K562 (cell line): ENCODE measurements around the gene ARNT2. TPM values are rescaled to one million over a fixed set of nuclear protein-coding genes. Genes with fewer than 3 reads are reported as not detected.

Source experiments
- ATAC-seq: fragments of 200-7000 bp; cut with Tn5 transposase; 3 replicates; pipeline ENCODE4 v1.9.1; 2020; ENCODE audit warnings: moderate library complexity
- BruUV-seq: library from RNA; stranded (reverse); fragments of 400-500 nt; replicated peaks from 2 replicates; lab custom pipeline; 2021; lab: Mats Ljungman, UMichigan
- CTCF ChIA-PET: fragments of 300-600 bp; formaldehyde crosslinking; extraction: SDS; loops from one replicate; lab custom pipeline; 2021; ENCODE audit warnings: low intra/inter-chr PET ratio; lab: Yijun Ruan, JAX
- POLR2A ChIA-PET: fragments of 300-600, 350-650 bp; sonication (Branson Sonifier 250); formaldehyde crosslinking; extraction: SDS; loops from one replicate; lab custom pipeline; 2021; ENCODE audit warnings: antibody characterized with exemption, inconsistent platforms; lab: Yijun Ruan, JAX
- DNase-seq, 4 experiments: peaks; one replicate each; pipeline versions ENCODE4 v3.0.0 to v3.0.0-alpha.2; 2011 to 2018; ENCODE audit warnings: low spot score in 3 of 4, mixed read lengths in 3 of 4; ENCODE audit errors: extremely low read depth in 1 of 4
- FAIRE-seq: peaks from 2 replicates; lab custom pipeline; 2011; peaks lifted over from hg19 to GRCh38; lab: Jason Lieb, UNC
- H2AFZ ChIP-seq: 2 replicates; pipeline ENCODE4 v1.6.0; 2011; ENCODE audit warnings: low read depth, low read length, control low read depth, inconsistent platforms
- H3K27ac ChIP-seq: fragments of 200-600 bp; 3 replicates; pipeline ENCODE4 v1.8.0; 2011; ENCODE audit warnings: low read depth, mild to moderate bottlenecking, control low read depth, inconsistent platforms, low read length, moderate library complexity, mixed read lengths; ENCODE audit errors: extremely low read depth
- H3K27me3 ChIP-seq, 2 experiments: fragments of 300-600 bp in 1 of 2; 2 replicates in 1 of 2; 3 replicates in 1 of 2; pipeline versions ENCODE4 v1.6.0 to v1.8.0; 2011; ENCODE audit warnings: inconsistent platforms in 2 of 2, low read length in 2 of 2, mild to moderate bottlenecking in 1 of 2, mixed read lengths in 1 of 2, moderate library complexity in 1 of 2; ENCODE audit not compliant: control insufficient read depth in 2 of 2, insufficient read depth in 2 of 2
- H3K36me3 ChIP-seq: fragments of 300-600 bp; 3 replicates; pipeline ENCODE4 v1.8.0; 2011; ENCODE audit warnings: mild to moderate bottlenecking, low read length, inconsistent platforms; ENCODE audit not compliant: control insufficient read depth, insufficient read depth
- H3K4me1 ChIP-seq, 2 experiments: fragments of 200-600 bp in 1 of 2; replicated peaks in 1 of 2; 2 replicates in 1 of 2; 3 replicates in 1 of 2; pipeline versions ENCODE4 v1.5.1 to v1.8.0; 2011; ENCODE audit warnings: inconsistent platforms in 2 of 2, low read length in 2 of 2, mild to moderate bottlenecking in 1 of 2, mixed read lengths in 1 of 2, moderate library complexity in 1 of 2; ENCODE audit not compliant: control insufficient read depth in 2 of 2, insufficient read depth in 2 of 2
- H3K4me2 ChIP-seq: 2 replicates; pipeline ENCODE4 v1.6.1; 2011; ENCODE audit warnings: low read length, control low read depth, inconsistent platforms, mixed read lengths; ENCODE audit not compliant: insufficient read depth
- H3K4me3 ChIP-seq: fragments of 200-600 bp; sonication (generic), shearing (Covaris generic); 2 replicates; pipeline ENCODE4 v1.5.1; 2016; ENCODE audit warnings: control low read depth, inconsistent platforms
- H3K79me2 ChIP-seq: fragments of 200-600 bp; 3 replicates; pipeline ENCODE4 v1.8.0; 2011; ENCODE audit warnings: low read length, inconsistent platforms; ENCODE audit not compliant: control insufficient read depth, insufficient read depth
- H3K9ac ChIP-seq, 2 experiments: 2 replicates each; pipeline versions ENCODE4 v1.6.0 to v1.6.1; 2011; ENCODE audit warnings: low read depth in 2 of 2, low read length in 2 of 2, control low read depth in 1 of 2, inconsistent platforms in 1 of 2, mild to moderate bottlenecking in 1 of 2, mixed read lengths in 1 of 2; ENCODE audit not compliant: insufficient read depth in 1 of 2
- H3K9me1 ChIP-seq: one replicate; pipeline ENCODE4 v1.6.0; 2011; ENCODE audit warnings: inconsistent platforms, mild to moderate bottlenecking, low read length, moderate library complexity; ENCODE audit not compliant: control insufficient read depth, insufficient read depth
- H3K9me3 ChIP-seq: replicated peaks from 2 replicates; pipeline ENCODE4 v1.5.1; 2011; ENCODE audit warnings: low read depth, low read length, inconsistent platforms; ENCODE audit not compliant: control insufficient read depth, insufficient read depth
- H4K20me1 ChIP-seq: replicated peaks from 2 replicates; pipeline ENCODE4 v1.6.1; 2011; ENCODE audit warnings: low read length, inconsistent platforms, mixed read lengths; ENCODE audit not compliant: control insufficient read depth, insufficient read depth
- EHMT2 ChIP-seq: fragments of 450-650 bp; IDR thresholded peaks from 2 replicates; pipeline ENCODE4 v1.6.1; 2018; ENCODE audit warnings: antibody characterized with exemption
- KDM2B ChIP-seq: fragments of 250-450 bp; sonication (Bioruptor Pico); IDR thresholded peaks from 2 replicates; pipeline ENCODE4 v1.8.0; 2021; ENCODE audit warnings: mild to moderate bottlenecking, moderate library complexity
- NUFIP1 ChIP-seq: fragments of 450-650 bp; IDR thresholded peaks from 2 replicates; pipeline ENCODE4 v1.6.1; 2018; ENCODE audit not compliant: partially characterized antibody
- RFX5 ChIP-seq: IDR thresholded peaks from 2 replicates; pipeline ENCODE4 v1.6.1; 2011; ENCODE audit warnings: low read depth, mild to moderate bottlenecking, improper control_type of control experiment, low read length
- ZNF644 ChIP-seq: fragments of 200-800 bp; sonication (Bioruptor generic); IDR thresholded peaks from 2 replicates; pipeline ENCODE4 v1.6.1; 2016; ENCODE audit warnings: low read depth, missing genetic modification characterization, missing compliant biosample characterization
- ZNF764 ChIP-seq: fragments of 250-450 bp; sonication (Bioruptor Pico); IDR thresholded peaks from 2 replicates; pipeline ENCODE4 v1.4.0; 2020; ENCODE audit warnings: low read depth, mild to moderate bottlenecking, moderate library complexity
- WGBS: fragments of 100-300 bp; shearing (Covaris generic); methylation state at CpG from one replicate; pipeline ENCODE4 v1.1.6; 2016; ENCODE audit warnings: low coverage, mixed read lengths; ENCODE audit not compliant: insufficient coverage; ENCODE audit errors: missing lambda C conversion rate; 5-methylcytosine and 5-hydroxymethylcytosine counted together
- in situ Hi-C: fragments of 300-500 bp; cut with MboI; formaldehyde crosslinking; loops from 4 replicates; pipeline ENCODE4 v1.15.0; 2018; ENCODE audit warnings: inconsistent platforms, mixed read lengths
- intact Hi-C: fragments of 100-400 bp; cut with micrococcal nuclease; formaldehyde crosslinking; loops from 2 replicates; pipeline ENCODE4 v1.14.2; 2022
- polyA plus RNA-seq, 8 experiments: library from polyadenylated mRNA; depleted of rRNA in 4 of 8; stranded (reverse) in 5 of 8; unstranded in 3 of 8; fragments of >200 nt; fragmentation: Nextera tagmentation in 2 of 8; fragmentation: Illumina TruSeq in 1 of 8; extraction: Ambion mirVana in 2 of 8; extraction: Trizol in 1 of 8; gene quantifications; 2 replicates each; pipeline versions ENCODE4 v1.2.1 to v1.2.3, GENCODE V29; 2011 to 2014; ENCODE audit warnings: inconsistent platforms in 1 of 8, missing spikeins in 1 of 8
- total RNA-seq, 7 experiments: library from RNA; depleted of rRNA in 6 of 7; stranded (reverse); fragments of >200 nt in 6 of 7; fragmentation: Illumina TruSeq in 2 of 7; extraction: Trizol in 2 of 7; gene quantifications; 2 replicates each; pipeline versions ENCODE4 v1.2.1 to v1.2.3, GENCODE V29; 2011 to 2021; ENCODE audit warnings: low replicate concordance in 1 of 7
- TF ChIP-seq, protein P1 (sequence below): IDR thresholded peaks from 2 replicates; pipeline ENCODE4 v1.6.1; 2011; ENCODE audit warnings: borderline replicate concordance, low read depth, mild to moderate bottlenecking, moderate library complexity, low read length; ENCODE audit not compliant: insufficient read depth, poor library complexity, severe bottlenecking
- TF ChIP-seq, protein P2 (sequence below): fragments of 250-450 bp; sonication (Bioruptor Pico); IDR thresholded peaks from 2 replicates; pipeline ENCODE4 v1.4.0; 2020; ENCODE audit warnings: mild to moderate bottlenecking
- TF ChIP-seq, protein P3 (sequence below): fragments of 250-450 bp; sonication (Bioruptor Pico); IDR thresholded peaks from 2 replicates; pipeline ENCODE4 v1.6.1; 2021; ENCODE audit warnings: mild to moderate bottlenecking

ARNT2 gene
- total and polyA plus RNA-seq, 9 of the 15 experiments (the other 6 are each of a cell fraction or from before 2014, with no cell fraction given): 0.01 TPM; not detected in 8

GRCh38 chr15:80465626-80466005, 61.4 kb downstream of the ARNT2 start:
- POLR2A ChIA-PET: no interaction called here
- Histone ChIP-seq H3K4me3 (no peak overlapping the region), H4K20me1 (no peaks in the 10 kb centered on the region; the same call in 1 of the 2 replicates), H3K36me3 (no peaks in the 10 kb centered on the region), H3K9me3 (no peaks in the 10 kb centered on the region), H3K79me2 (no peaks in the 10 kb centered on the region), H3K4me2 (no peak overlapping the region), H3K27ac (no peak overlapping the region), H3K9me1 (no peaks in the 10 kb centered on the region), H3K4me1 (no peaks in the 10 kb centered on the region), H3K9ac (no peak overlapping the region), H3K27me3 (peaks cover 5 to 31% of the 10 kb centered on the region in 2 experiments; a peak in 4 of 5 replicates), H2AFZ (no peak overlapping the region)
- BruUV-seq: no TSS peak
- CTCF ChIA-PET: no interaction called here
- in situ Hi-C loops (loop anchor here (25.0 kb wide), 1 partner anchor 647 kb away; no protein-coding TSS in a partner anchor), intact Hi-C loops (no loop called here)
- 0% methylated on average over 5 of the region's 5 CpGs for WGBS
- no peak for TF ChIP-seq EHMT2
- TF ChIP-seq, protein P1, sequence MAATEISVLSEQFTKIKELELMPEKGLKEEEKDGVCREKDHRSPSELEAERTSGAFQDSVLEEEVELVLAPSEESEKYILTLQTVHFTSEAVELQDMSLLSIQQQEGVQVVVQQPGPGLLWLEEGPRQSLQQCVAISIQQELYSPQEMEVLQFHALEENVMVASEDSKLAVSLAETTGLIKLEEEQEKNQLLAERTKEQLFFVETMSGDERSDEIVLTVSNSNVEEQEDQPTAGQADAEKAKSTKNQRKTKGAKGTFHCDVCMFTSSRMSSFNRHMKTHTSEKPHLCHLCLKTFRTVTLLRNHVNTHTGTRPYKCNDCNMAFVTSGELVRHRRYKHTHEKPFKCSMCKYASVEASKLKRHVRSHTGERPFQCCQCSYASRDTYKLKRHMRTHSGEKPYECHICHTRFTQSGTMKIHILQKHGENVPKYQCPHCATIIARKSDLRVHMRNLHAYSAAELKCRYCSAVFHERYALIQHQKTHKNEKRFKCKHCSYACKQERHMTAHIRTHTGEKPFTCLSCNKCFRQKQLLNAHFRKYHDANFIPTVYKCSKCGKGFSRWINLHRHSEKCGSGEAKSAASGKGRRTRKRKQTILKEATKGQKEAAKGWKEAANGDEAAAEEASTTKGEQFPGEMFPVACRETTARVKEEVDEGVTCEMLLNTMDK: no peak
- no peak for TF ChIP-seq KDM2B (CRISPR knock-in tag)
- no peak for TF ChIP-seq NUFIP1
- TF ChIP-seq, protein P2, sequence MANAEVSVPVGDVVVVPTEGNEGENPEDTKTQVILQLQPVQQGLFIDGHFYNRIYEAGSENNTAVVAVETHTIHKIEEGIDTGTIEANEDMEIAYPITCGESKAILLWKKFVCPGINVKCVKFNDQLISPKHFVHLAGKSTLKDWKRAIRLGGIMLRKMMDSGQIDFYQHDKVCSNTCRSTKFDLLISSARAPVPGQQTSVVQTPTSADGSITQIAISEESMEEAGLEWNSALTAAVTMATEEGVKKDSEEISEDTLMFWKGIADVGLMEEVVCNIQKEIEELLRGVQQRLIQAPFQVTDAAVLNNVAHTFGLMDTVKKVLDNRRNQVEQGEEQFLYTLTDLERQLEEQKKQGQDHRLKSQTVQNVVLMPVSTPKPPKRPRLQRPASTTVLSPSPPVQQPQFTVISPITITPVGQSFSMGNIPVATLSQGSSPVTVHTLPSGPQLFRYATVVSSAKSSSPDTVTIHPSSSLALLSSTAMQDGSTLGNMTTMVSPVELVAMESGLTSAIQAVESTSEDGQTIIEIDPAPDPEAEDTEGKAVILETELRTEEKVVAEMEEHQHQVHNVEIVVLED (CRISPR knock-in tag): no peak
- TF ChIP-seq, protein P3, sequence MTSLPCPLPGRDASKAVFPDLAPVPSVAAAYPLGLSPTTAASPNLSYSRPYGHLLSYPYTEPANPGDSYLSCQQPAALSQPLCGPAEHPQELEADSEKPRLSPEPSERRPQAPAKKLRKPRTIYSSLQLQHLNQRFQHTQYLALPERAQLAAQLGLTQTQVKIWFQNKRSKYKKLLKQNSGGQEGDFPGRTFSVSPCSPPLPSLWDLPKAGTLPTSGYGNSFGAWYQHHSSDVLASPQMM: no peak
- no peak for TF ChIP-seq ZNF764 (CRISPR knock-in tag)
- TF ChIP-seq RFX5: no peak
- no peak for TF ChIP-seq ZNF644 (tag)
- no peak for ATAC-seq
- DNase-seq: no peak
- FAIRE-seq: no peak
